ENCODE data around the gene NT5C.

GRCh38 chr17:75125984-75126383 lies 5.6 kb downstream of the NT5C start:
- TF ChIP-seq EZH2 (optimal IDR thresholded peaks at IDR 0.05; ENCODE audit: low read depth, low read length) (no peak), EZH2phosphoT487 (IDR thresholded peaks at IDR 0.05; ENCODE audit: low read length) (no peak)
- TF ChIP-seq, protein P1, sequence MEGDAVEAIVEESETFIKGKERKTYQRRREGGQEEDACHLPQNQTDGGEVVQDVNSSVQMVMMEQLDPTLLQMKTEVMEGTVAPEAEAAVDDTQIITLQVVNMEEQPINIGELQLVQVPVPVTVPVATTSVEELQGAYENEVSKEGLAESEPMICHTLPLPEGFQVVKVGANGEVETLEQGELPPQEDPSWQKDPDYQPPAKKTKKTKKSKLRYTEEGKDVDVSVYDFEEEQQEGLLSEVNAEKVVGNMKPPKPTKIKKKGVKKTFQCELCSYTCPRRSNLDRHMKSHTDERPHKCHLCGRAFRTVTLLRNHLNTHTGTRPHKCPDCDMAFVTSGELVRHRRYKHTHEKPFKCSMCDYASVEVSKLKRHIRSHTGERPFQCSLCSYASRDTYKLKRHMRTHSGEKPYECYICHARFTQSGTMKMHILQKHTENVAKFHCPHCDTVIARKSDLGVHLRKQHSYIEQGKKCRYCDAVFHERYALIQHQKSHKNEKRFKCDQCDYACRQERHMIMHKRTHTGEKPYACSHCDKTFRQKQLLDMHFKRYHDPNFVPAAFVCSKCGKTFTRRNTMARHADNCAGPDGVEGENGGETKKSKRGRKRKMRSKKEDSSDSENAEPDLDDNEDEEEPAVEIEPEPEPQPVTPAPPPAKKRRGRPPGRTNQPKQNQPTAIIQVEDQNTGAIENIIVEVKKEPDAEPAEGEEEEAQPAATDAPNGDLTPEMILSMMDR (IDR thresholded peaks at IDR 0.05; ENCODE audit: low read length), result no peak

Measured in MM.1S (cell line).